ENCODE measurements around the gene GALNT10.

GALNT10 gene

DNA sequence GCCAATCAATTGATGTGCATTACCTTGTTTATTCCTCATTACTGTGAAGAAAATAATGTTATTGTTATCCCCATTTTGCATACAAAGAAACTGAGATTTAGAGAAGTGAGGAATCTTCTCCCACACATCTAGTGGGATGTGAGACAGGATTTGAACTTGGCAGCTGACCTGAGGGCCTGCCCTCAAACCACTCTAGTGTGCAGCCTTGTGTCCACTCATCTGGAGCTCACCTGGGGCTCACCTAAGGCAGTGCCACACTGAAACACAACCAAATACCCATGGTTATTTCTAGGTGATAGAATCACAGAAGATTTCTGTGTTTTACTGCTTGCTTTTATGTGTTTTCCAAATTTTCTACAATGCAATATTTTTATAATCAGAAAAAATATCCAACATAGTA lies 160.6 kb downstream of the GALNT10 start:
- Histone ChIP-seq H4K20me1 (ENCODE audit: control insufficient read depth, insufficient read depth, low read depth, low read length) (no peaks in the 10 kb centered on the region), H3K4me3 (ENCODE audit: low read length) (no peak overlapping the region), H3F3A (ENCODE audit: control insufficient read depth, insufficient read depth) (no peaks in the 10 kb centered on the region), H3K27ac (ENCODE audit: low read depth, low read length) (no peak overlapping the region), H3K4me1 (ENCODE audit: control insufficient read depth, low read length) (no peaks in the 10 kb centered on the region), H3K79me2 (ENCODE audit: control insufficient read depth, low read length) (no peaks in the 10 kb centered on the region), H3K4me2 (ENCODE audit: low read length) (no peak overlapping the region), H3K27me3 (ENCODE audit: control insufficient read depth, low read length) (no peaks in the 10 kb centered on the region), H3K36me3 (ENCODE audit: control insufficient read depth, low read length) (no peaks in the 10 kb centered on the region), H3K9me3 (ENCODE audit: control insufficient read depth, insufficient read depth, low read length) (no peaks in the 10 kb centered on the region), H3K9me2 (replicated peaks; ENCODE audit: control insufficient read depth, low read length) (no peaks in the 10 kb centered on the region)
- TF ChIP-seq, protein P1, sequence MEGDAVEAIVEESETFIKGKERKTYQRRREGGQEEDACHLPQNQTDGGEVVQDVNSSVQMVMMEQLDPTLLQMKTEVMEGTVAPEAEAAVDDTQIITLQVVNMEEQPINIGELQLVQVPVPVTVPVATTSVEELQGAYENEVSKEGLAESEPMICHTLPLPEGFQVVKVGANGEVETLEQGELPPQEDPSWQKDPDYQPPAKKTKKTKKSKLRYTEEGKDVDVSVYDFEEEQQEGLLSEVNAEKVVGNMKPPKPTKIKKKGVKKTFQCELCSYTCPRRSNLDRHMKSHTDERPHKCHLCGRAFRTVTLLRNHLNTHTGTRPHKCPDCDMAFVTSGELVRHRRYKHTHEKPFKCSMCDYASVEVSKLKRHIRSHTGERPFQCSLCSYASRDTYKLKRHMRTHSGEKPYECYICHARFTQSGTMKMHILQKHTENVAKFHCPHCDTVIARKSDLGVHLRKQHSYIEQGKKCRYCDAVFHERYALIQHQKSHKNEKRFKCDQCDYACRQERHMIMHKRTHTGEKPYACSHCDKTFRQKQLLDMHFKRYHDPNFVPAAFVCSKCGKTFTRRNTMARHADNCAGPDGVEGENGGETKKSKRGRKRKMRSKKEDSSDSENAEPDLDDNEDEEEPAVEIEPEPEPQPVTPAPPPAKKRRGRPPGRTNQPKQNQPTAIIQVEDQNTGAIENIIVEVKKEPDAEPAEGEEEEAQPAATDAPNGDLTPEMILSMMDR (IDR thresholded peaks at IDR 0.05; ENCODE audit: low read depth, low read length, poor library complexity, severe bottlenecking), result no peak
- no peak for TF ChIP-seq EZH2phosphoT487 (IDR thresholded peaks at IDR 0.05; ENCODE audit: borderline replicate concordance, low read length)

DNA sequence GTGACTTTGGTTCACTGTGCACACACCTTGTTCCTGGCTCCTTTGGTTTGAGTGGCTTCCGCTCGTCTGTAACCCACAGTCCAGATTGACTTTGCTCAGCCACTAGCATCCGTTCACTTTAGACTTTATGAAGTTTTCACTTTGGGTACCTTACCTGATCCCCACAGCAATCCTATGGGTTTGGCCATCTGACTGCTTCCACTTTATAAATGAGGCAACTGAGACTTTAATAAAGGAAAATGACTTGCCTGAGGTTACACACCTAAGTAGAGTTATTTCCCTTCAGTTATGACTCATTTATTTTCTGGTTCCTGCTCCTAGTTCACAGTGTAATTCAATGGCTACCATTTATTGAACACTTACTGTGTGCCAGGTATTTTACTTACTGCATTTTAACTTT lies 161.0 kb downstream of the GALNT10 start:
- no peaks in the 10 kb centered on the region for H3K9me2 ChIP-seq (replicated peaks; ENCODE audit: control insufficient read depth, low read length)
- no peaks in the 10 kb centered on the region for H3K9me3 ChIP-seq (ENCODE audit: control insufficient read depth, insufficient read depth, low read length)
- H3K79me2 ChIP-seq (ENCODE audit: control insufficient read depth, low read length), result no peaks in the 10 kb centered on the region
- no peak overlapping the region for H3K4me3 ChIP-seq (ENCODE audit: low read length)
- H3K4me2 ChIP-seq (ENCODE audit: low read length), result no peak overlapping the region
- H3F3A ChIP-seq (ENCODE audit: control insufficient read depth, insufficient read depth), result no peaks in the 10 kb centered on the region
- H4K20me1 ChIP-seq (ENCODE audit: control insufficient read depth, insufficient read depth, low read depth, low read length), result no peaks in the 10 kb centered on the region
- TF ChIP-seq, protein P1 (IDR thresholded peaks at IDR 0.05; ENCODE audit: low read depth, low read length, poor library complexity, severe bottlenecking), result no peak
- TF ChIP-seq EZH2phosphoT487 (IDR thresholded peaks at IDR 0.05; ENCODE audit: borderline replicate concordance, low read length), result no peak
- H3K4me1 ChIP-seq (ENCODE audit: control insufficient read depth, low read length), result no peaks in the 10 kb centered on the region
- H3K36me3 ChIP-seq (ENCODE audit: control insufficient read depth, low read length), result no peaks in the 10 kb centered on the region
- H3K27ac ChIP-seq (ENCODE audit: low read depth, low read length), result no peak overlapping the region
- no peaks in the 10 kb centered on the region for H3K27me3 ChIP-seq (ENCODE audit: control insufficient read depth, low read length)

DNA sequence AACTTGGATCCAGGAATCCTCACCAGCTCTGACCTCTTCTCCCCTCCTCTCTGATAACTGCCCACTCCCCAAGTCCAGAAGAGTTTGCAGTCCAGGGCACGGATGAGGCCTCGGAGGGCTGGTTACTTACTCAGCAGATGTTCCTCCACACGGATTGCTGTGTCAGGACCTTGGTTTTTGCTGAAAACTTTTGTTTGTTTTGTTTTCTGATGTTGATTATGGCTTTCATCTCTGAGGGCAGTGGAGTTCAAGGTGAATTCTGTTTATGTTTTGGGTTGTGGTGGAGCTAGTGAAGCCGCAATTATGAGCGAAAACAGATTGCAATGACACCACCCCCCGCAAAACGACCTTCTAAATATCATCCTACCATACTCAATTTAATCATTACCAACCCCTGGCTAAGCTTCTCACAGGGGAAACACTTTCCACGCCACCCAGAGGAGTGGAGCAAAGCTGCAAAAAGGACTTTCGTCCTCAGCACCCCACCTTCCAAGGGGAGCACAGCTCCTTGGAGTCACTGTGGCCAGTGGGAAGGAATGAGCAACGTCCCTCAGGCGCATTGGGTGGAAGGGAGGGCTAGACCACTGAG lies 162.5 kb downstream of the GALNT10 start:
- Histone ChIP-seq H3K79me2 (ENCODE audit: control insufficient read depth, low read length) (no peaks in the 10 kb centered on the region), H4K20me1 (ENCODE audit: control insufficient read depth, insufficient read depth, low read depth, low read length) (no peaks in the 10 kb centered on the region), H3K9me2 (replicated peaks; ENCODE audit: control insufficient read depth, low read length) (no peaks in the 10 kb centered on the region), H3K27ac (ENCODE audit: low read depth, low read length) (no peak overlapping the region), H3K27me3 (ENCODE audit: control insufficient read depth, low read length) (no peaks in the 10 kb centered on the region), H3F3A (ENCODE audit: control insufficient read depth, insufficient read depth) (no peaks in the 10 kb centered on the region), H3K36me3 (ENCODE audit: control insufficient read depth, low read length) (no peaks in the 10 kb centered on the region), H3K9me3 (ENCODE audit: control insufficient read depth, insufficient read depth, low read length) (no peaks in the 10 kb centered on the region), H3K4me1 (ENCODE audit: control insufficient read depth, low read length) (no peaks in the 10 kb centered on the region), H3K4me2 (ENCODE audit: low read length) (no peak overlapping the region), H3K4me3 (ENCODE audit: low read length) (no peak overlapping the region)
- TF ChIP-seq EZH2phosphoT487 (IDR thresholded peaks at IDR 0.05; ENCODE audit: borderline replicate concordance, low read length), result no peak
- TF ChIP-seq, protein P1 (IDR thresholded peaks at IDR 0.05; ENCODE audit: low read depth, low read length, poor library complexity, severe bottlenecking), result no peak
